Neural cell (in vitro differentiated cells): ENCODE data around the gene ZFPM1. TPM values are rescaled to one million over a fixed set of nuclear protein-coding genes. Genes with fewer than 3 reads are reported as not detected.

Source experiments
- H2AFZ ChIP-seq: fragments of 200-600, 300-800 bp; sonication (generic), shearing (Covaris generic); 2 replicates; pipeline ENCODE4 v1.6.0; 2014; ENCODE audit warnings: low read depth, mild to moderate bottlenecking, antibody characterized with exemption, low read length, moderate library complexity
- H3F3A ChIP-seq: fragments of 200-600 bp; shearing (Covaris generic); 2 replicates; pipeline ENCODE4 v1.6.1; 2016; ENCODE audit warnings: mild to moderate bottlenecking, moderate library complexity, mixed read lengths, antibody characterized with exemption, low read length; ENCODE audit not compliant: insufficient read depth, poor library complexity, severe bottlenecking
- H3K27ac ChIP-seq: fragments of 200-600, 300-800 bp; sonication (generic), shearing (Covaris generic); 2 replicates; pipeline ENCODE4 v1.5.1; 2014; ENCODE audit warnings: mild to moderate bottlenecking, low read length, moderate library complexity
- H3K27me3 ChIP-seq: fragments of 300-800, 200-600 bp; sonication (generic), shearing (Covaris generic); 2 replicates; pipeline ENCODE4 v1.6.0; 2014; ENCODE audit warnings: mild to moderate bottlenecking, low read depth, low read length, moderate library complexity; ENCODE audit not compliant: insufficient read depth
- H3K36me3 ChIP-seq: fragments of 300-800, 200-600 bp; sonication (generic), shearing (Covaris generic); 2 replicates; pipeline ENCODE4 v1.5.1; 2014; ENCODE audit warnings: mild to moderate bottlenecking, antibody characterized with exemption, low read length, moderate library complexity; ENCODE audit not compliant: insufficient read depth
- H3K4me2 ChIP-seq: fragments of 300-800, 200-600 bp; sonication (generic), shearing (Covaris generic); 2 replicates; pipeline ENCODE4 v1.6.0; 2014; ENCODE audit warnings: mild to moderate bottlenecking, low read length
- H3K4me3 ChIP-seq: fragments of 300-800, 200-600 bp; sonication (generic), shearing (Covaris generic); 2 replicates; pipeline ENCODE4 v1.5.1; 2014; ENCODE audit warnings: mild to moderate bottlenecking, low read length, moderate library complexity
- H3K79me2 ChIP-seq: fragments of 200-600 bp; shearing (Covaris generic); replicated peaks from 2 replicates; pipeline ENCODE4 v1.6.0; 2014; ENCODE audit warnings: mild to moderate bottlenecking, low read length, moderate library complexity; ENCODE audit not compliant: insufficient read depth
- H3K9ac ChIP-seq: fragments of 300-800, 200-600 bp; sonication (generic), shearing (Covaris generic); 2 replicates; pipeline ENCODE4 v1.6.1; 2016; ENCODE audit warnings: mild to moderate bottlenecking, low read length, mixed read lengths
- H3K9me2 ChIP-seq: fragments of 200-600 bp; shearing (Covaris generic); 2 replicates; pipeline ENCODE4 v1.6.1; 2016; ENCODE audit warnings: mild to moderate bottlenecking, low read length, mixed read lengths; ENCODE audit not compliant: insufficient read depth
- H3K9me3 ChIP-seq: fragments of 200-600, 300-800 bp; sonication (generic), shearing (Covaris generic); 2 replicates; pipeline ENCODE4 v1.6.1; 2016; ENCODE audit warnings: mild to moderate bottlenecking, mixed run types, low read length, moderate library complexity, mixed read lengths
- H4K20me1 ChIP-seq: fragments of 200-600 bp; shearing (Covaris generic); 2 replicates; pipeline ENCODE4 v1.6.1; 2016; ENCODE audit warnings: mild to moderate bottlenecking, mixed run types; ENCODE audit not compliant: insufficient read depth
- CTCF ChIP-seq: fragments of 450-650 bp; IDR thresholded peaks from 2 replicates; pipeline ENCODE4 v1.5.1; 2014; ENCODE audit warnings: antibody characterized with exemption, mild to moderate bottlenecking, moderate library complexity; ENCODE audit not compliant: poor library complexity, severe bottlenecking
- EP300 ChIP-seq: fragments of 450-650 bp; conservative IDR thresholded peaks from 2 replicates; pipeline ENCODE4 v1.6.1; 2014; ENCODE audit warnings: antibody characterized with exemption, mild to moderate bottlenecking, moderate library complexity; ENCODE audit not compliant: poor library complexity, severe bottlenecking
- EZH2 ChIP-seq: fragments of 200-600, 300-800 bp; shearing (Covaris generic), sonication (generic); IDR thresholded peaks from 2 replicates; pipeline ENCODE4 v1.6.1; 2014; ENCODE audit warnings: antibody characterized with exemption, low read length, borderline replicate concordance, mild to moderate bottlenecking; ENCODE audit not compliant: insufficient read depth, poor library complexity, severe bottlenecking
- MXI1 ChIP-seq: fragments of 450-650 bp; conservative IDR thresholded peaks from 2 replicates; pipeline ENCODE4 v1.6.1; 2014; ENCODE audit warnings: antibody characterized with exemption, mild to moderate bottlenecking; ENCODE audit not compliant: poor library complexity, severe bottlenecking
- POLR2AphosphoS5 ChIP-seq: IDR thresholded peaks from 2 replicates; pipeline ENCODE4 v1.6.1; 2012
- RAD21 ChIP-seq: fragments of 450-650 bp; conservative IDR thresholded peaks from 2 replicates; pipeline ENCODE4 v1.6.1; 2014; ENCODE audit warnings: antibody characterized with exemption, mild to moderate bottlenecking, moderate library complexity
- REST ChIP-seq: IDR thresholded peaks from 2 replicates; pipeline ENCODE4 v1.6.1; 2012; ENCODE audit warnings: borderline replicate concordance
- SMC3 ChIP-seq: fragments of 450-650 bp; conservative IDR thresholded peaks from 2 replicates; pipeline ENCODE4 v1.6.1; 2014; ENCODE audit warnings: antibody characterized with exemption, mild to moderate bottlenecking, moderate library complexity; ENCODE audit not compliant: poor library complexity
- TAF1 ChIP-seq: IDR thresholded peaks from 2 replicates; pipeline ENCODE4 v1.6.1; 2012; ENCODE audit warnings: low read depth
- polyA plus RNA-seq: library from polyadenylated mRNA; depleted of rRNA; stranded (reverse); fragments of >200 nt; gene quantifications from 2 replicates; pipeline ENCODE4 v1.2.3, GENCODE V29; 2014

The ZFPM1 gene
- polyA plus RNA-seq, 1 donor from 2014 or later: 0.41 TPM

GRCh38 chr16:88456356-88457292, 3.5 kb downstream of the ZFPM1 start:
- H3K79me2 ChIP-seq: no peaks in the 10 kb centered on the region
- no peaks in the 10 kb centered on the region for H3F3A ChIP-seq
- H3K4me2 ChIP-seq: no peak overlapping the region
- no peaks in the 10 kb centered on the region for H3K9me3 ChIP-seq
- H3K9ac ChIP-seq: no peak overlapping the region
- H3K4me3 ChIP-seq: peak overlapping the region; percentile 67
- no peaks in the 10 kb centered on the region for H4K20me1 ChIP-seq
- no peak overlapping the region for H2AFZ ChIP-seq
- H3K9me2 ChIP-seq: no peaks in the 10 kb centered on the region
- no peak overlapping the region for H3K27ac ChIP-seq
- TF ChIP-seq TAF1 (no peak), EZH2 (no peak), CTCF (no peak), REST (no peak), SMC3 (no peak)
- H3K36me3 ChIP-seq: no peaks in the 10 kb centered on the region
- H3K27me3 ChIP-seq: peaks cover 22% of the 10 kb centered on the region

- no peak overlapping the region for H3K4me2 ChIP-seq
- H3F3A ChIP-seq: no peaks in the 10 kb centered on the region
- no peaks in the 10 kb centered on the region for H3K79me2 ChIP-seq
- H3K36me3 ChIP-seq: no peaks in the 10 kb centered on the region
- H3K9ac ChIP-seq: no peak overlapping the region
- H2AFZ ChIP-seq: no peak overlapping the region
- H4K20me1 ChIP-seq: no peaks in the 10 kb centered on the region
- no peaks in the 10 kb centered on the region for H3K9me2 ChIP-seq
- TF ChIP-seq RAD21 (no peak), REST (no peak), EP300 (no peak), EZH2 (no peak), MXI1 (no peak), CTCF (no peak), SMC3 (no peak), POLR2AphosphoS5 (no peak)
- H3K9me3 ChIP-seq: no peaks in the 10 kb centered on the region
- H3K27ac ChIP-seq: no peak overlapping the region
- H3K27me3 ChIP-seq: peaks cover 22% of the 10 kb centered on the region
- no peak overlapping the region for H3K4me3 ChIP-seq
These were observed 5.1 kb downstream of the ZFPM1 start for GRCh38 chr16:88458039-88458772.
